HG02840 (cell line): ENCODE measurements around the gene TNNT3.
"Not testable (repeated sequence)": the region's sequence is repeated elsewhere in the genome, so short reads cannot be mapped to it uniquely, and the experiment has no call there.

Experiments used
- ATAC-seq: cut with Tn5 transposase; IDR thresholded peaks from one replicate; pipeline ENCODE4 v1.9.1; 2021; ENCODE audit warnings: mild to moderate bottlenecking, moderate library complexity, moderate number of reproducible peaks; ENCODE audit not compliant: unreplicated experiment, low FRiP score

Gene TNNT3

GRCh38 chr11:1931341-1932104 lies 12.0 kb downstream of the TNNT3 start:
- no peak for ATAC-seq

- ATAC-seq = no peak
These were observed 12.6 kb downstream of the TNNT3 start for GRCh38 chr11:1932105-1932480.

- no peak for ATAC-seq
These were observed 13.2 kb downstream of the TNNT3 start for GRCh38 chr11:1932681-1933080.

- ATAC-seq = no peak
These were observed 14.2 kb downstream of the TNNT3 start for GRCh38 chr11:1933416-1934334.

GRCh38 chr11:1934335-1935155 lies 15.0 kb downstream of the TNNT3 start:
- no peak for ATAC-seq

- ATAC-seq = no peak
These were observed 15.9 kb downstream of the TNNT3 start for GRCh38 chr11:1935156-1936071.

- no peak for ATAC-seq
These were observed 16.7 kb downstream of the TNNT3 start for GRCh38 chr11:1936072-1936780.

- ATAC-seq = no peak
These were observed 17.5 kb downstream of the TNNT3 start for GRCh38 chr11:1936781-1937615.

GRCh38 chr11:1937616-1938342 lies 18.3 kb downstream of the TNNT3 start:
- ATAC-seq = no peak

- no peak for ATAC-seq
These were observed 19.0 kb downstream of the TNNT3 start for GRCh38 chr11:1938343-1939005.

GRCh38 chr11:1939006-1939625 lies 19.6 kb downstream of the TNNT3 start:
- ATAC-seq = no peak

- ATAC-seq = not testable (repeated sequence)
These were observed 20.3 kb downstream of the TNNT3 start for GRCh38 chr11:1939788-1940187.

GRCh38 chr11:1942558-1943260 lies 23.2 kb downstream of the TNNT3 start:
- no peak for ATAC-seq

GRCh38 chr11:1943576-1943975 lies 24.1 kb downstream of the TNNT3 start:
- ATAC-seq = no peak

- no peak for ATAC-seq
These were observed 24.5 kb downstream of the TNNT3 start for GRCh38 chr11:1943977-1944376.
